Osteoblast (primary cell): ENCODE measurements around the gene EML4. TPM values are rescaled to one million over a fixed set of nuclear protein-coding genes. Genes with fewer than 3 reads are reported as not detected.

Experiments
- DNase-seq: peaks from one replicate; pipeline ENCODE4 v3.0.0; 2011; ENCODE audit warnings: low spot score, mixed read lengths; ENCODE audit not compliant: insufficient read length; ENCODE audit errors: missing footprints
- H2AFZ ChIP-seq: 2 replicates; pipeline ENCODE4 v1.6.0; 2011; ENCODE audit warnings: mild to moderate bottlenecking, low read length
- H3K27ac ChIP-seq: 2 replicates; pipeline ENCODE4 v1.5.1; 2011; ENCODE audit warnings: mild to moderate bottlenecking, low read depth, low read length, moderate library complexity
- H3K27me3 ChIP-seq: 2 replicates; pipeline ENCODE4 v1.6.0; 2012; ENCODE audit warnings: mild to moderate bottlenecking, control low read depth, inconsistent platforms, low read length, moderate library complexity; ENCODE audit not compliant: insufficient read depth
- H3K36me3 ChIP-seq: 2 replicates; pipeline ENCODE4 v1.5.1; 2011; ENCODE audit warnings: mild to moderate bottlenecking, low read length, control low read depth, moderate library complexity; ENCODE audit not compliant: insufficient read depth
- H3K4me1 ChIP-seq: 2 replicates; pipeline ENCODE4 v1.5.1; 2011; ENCODE audit warnings: mild to moderate bottlenecking, low read length, control low read depth, moderate library complexity; ENCODE audit not compliant: insufficient read depth
- H3K4me2 ChIP-seq: 2 replicates; pipeline ENCODE4 v1.6.0; 2011; ENCODE audit warnings: mild to moderate bottlenecking, low read length; ENCODE audit not compliant: insufficient read depth
- H3K4me3 ChIP-seq: fragments of 200-600 bp; sonication (generic); 3 replicates; pipeline ENCODE4 v1.5.1; 2012; ENCODE audit warnings: mild to moderate bottlenecking, low read length, inconsistent platforms; ENCODE audit not compliant: insufficient read depth
- H3K79me2 ChIP-seq: 2 replicates; pipeline ENCODE4 v1.6.0; 2012; ENCODE audit warnings: mild to moderate bottlenecking, low read length, control low read depth, inconsistent platforms; ENCODE audit not compliant: insufficient read depth
- H3K9me3 ChIP-seq: 2 replicates; pipeline ENCODE4 v1.5.1; 2011; ENCODE audit warnings: low read depth, low read length, control low read depth
- H4K20me1 ChIP-seq: 2 replicates; pipeline ENCODE4 v1.6.0; 2012; ENCODE audit warnings: mild to moderate bottlenecking, low read length, control low read depth; ENCODE audit not compliant: insufficient read depth
- CTCF ChIP-seq: IDR thresholded peaks from 2 replicates; pipeline ENCODE4 v1.5.1; 2011; ENCODE audit warnings: mild to moderate bottlenecking, low read depth, low read length, moderate library complexity; ENCODE audit errors: extremely low read depth
- total RNA-seq: library from RNA; depleted of rRNA; stranded (reverse); fragments of >200 nt; gene quantifications from 2 replicates; pipeline ENCODE4 v1.2.3, GENCODE V29; 2012

The EML4 gene
- total RNA-seq, 1 donor = 91.9 TPM

DNA sequence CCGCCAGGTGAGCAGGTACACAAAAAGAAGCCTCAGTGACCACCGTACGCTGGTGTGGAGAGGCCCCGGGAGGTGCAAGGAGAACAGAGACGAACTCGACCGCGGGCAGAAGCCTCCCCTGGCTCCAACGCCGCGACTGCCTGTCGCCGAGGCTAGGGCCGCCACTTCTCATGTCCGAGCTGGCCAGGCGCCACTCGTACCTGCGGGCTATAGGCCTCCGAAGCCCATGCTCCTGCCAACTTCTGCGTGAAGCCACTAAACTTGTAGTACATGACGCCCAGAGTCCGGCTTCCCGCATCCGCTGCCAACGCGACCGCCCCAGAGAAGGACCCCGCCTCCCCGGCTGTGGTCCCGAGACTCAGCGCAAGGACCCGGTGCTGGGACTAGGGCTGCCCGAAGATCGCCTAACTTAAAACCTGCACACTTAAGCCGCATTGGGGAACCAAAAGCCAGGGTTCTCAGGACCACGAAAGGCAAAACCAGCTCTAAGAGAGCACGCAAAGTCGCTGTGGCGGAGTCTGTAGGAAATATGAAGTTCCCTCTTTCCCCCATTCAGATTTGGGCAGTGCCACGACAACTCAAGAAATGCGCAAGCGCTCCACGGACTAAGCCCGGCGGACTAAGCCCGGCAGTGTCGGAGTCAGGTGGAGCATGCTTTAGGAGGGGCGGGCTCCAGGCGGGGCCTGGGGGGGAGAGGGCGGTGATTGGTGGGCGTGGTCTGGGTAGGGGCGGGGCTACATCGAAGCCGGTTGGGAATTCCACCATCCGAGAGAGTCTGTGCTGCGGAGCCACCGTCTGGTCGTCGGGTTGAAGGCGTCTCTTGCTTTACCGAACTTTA, 192.0 kb downstream of the EML4 start, which contains the start of gene COX7A2L:
Gene COX7A2L, minus strand, starts transcription at position 328 of the 838 bp plus-strand sequence. Its CDS starts 56 bp downstream, at position 272.
- H3K79me2 ChIP-seq = peaks cover 50% of the 10 kb centered on the region
- H3K36me3 ChIP-seq = no peaks in the 10 kb centered on the region
- peaks cover 5% of the 10 kb centered on the region for H3K27me3 ChIP-seq
- peaks cover 29% of the 10 kb centered on the region for H4K20me1 ChIP-seq
- peak within 1 kb of the TSS; percentile 87 for H2AFZ ChIP-seq
- H3K27ac ChIP-seq = peak within 1 kb of the TSS; percentile 97
- H3K9me3 ChIP-seq = no peaks in the 10 kb centered on the region
- H3K4me2 ChIP-seq = peak within 1 kb of the TSS; percentile 97
- DNase-seq = peak; percentile 95
- peak within 1 kb of the TSS; percentile 91 for H3K4me3 ChIP-seq
- peak; percentile 36 for TF ChIP-seq CTCF
- H3K4me1 ChIP-seq = peaks cover 18% of the 10 kb centered on the region

GRCh38 chr2:42361728-42362283, 192.7 kb downstream of the EML4 start:
- no peak for TF ChIP-seq CTCF
- no peak overlapping the region for H3K27ac ChIP-seq
- no peaks in the 10 kb centered on the region for H3K36me3 ChIP-seq

GRCh38 chr2:42363413-42363812, 194.3 kb downstream of the EML4 start:
- no peak overlapping the region for H2AFZ ChIP-seq
- H3K4me1 ChIP-seq = peaks cover 25% of the 10 kb centered on the region
- H3K27me3 ChIP-seq = peaks cover 15% of the 10 kb centered on the region
- H3K27ac ChIP-seq = no peak overlapping the region
- H3K4me2 ChIP-seq = no peak overlapping the region
- H3K36me3 ChIP-seq = no peaks in the 10 kb centered on the region
- peaks cover 27% of the 10 kb centered on the region for H3K79me2 ChIP-seq
- no peaks in the 10 kb centered on the region for H3K9me3 ChIP-seq
- no peak overlapping the region for H3K4me3 ChIP-seq
- DNase-seq = peak; percentile 30
- no peak for TF ChIP-seq CTCF
- peaks cover 14% of the 10 kb centered on the region for H4K20me1 ChIP-seq

More at GRCh38 chr2:42361728-42362283, 192.7 kb downstream of the EML4 start:
- Histone ChIP-seq H3K27me3 (peaks cover 6% of the 10 kb centered on the region), H3K4me1 (peaks cover 18% of the 10 kb centered on the region), H4K20me1 (peaks cover 25% of the 10 kb centered on the region), H2AFZ (peak overlapping the region; percentile 86), H3K4me3 (peak overlapping the region; percentile 57), H3K9me3 (no peaks in the 10 kb centered on the region), H3K79me2 (peaks cover 43% of the 10 kb centered on the region), H3K4me2 (peak overlapping the region; percentile 97)
- no peak for DNase-seq

DNA sequence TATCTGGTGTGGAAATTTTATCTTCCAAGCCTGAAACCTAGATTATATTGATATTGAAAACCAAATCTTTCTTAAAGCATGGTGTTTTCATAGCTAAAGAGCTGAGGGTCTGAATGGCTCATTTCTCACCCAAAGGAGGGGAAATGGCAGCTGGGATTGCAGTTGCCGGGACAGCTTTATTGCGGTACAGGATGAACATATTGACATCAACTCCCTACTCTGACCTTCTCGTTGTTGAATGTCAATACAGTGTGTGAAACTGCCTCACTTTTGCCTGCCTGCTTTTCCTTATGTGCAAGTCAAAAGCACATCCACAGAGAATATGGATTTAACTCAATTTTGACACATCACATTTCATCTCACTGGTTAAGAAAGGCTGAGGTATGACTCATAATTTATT, 195.5 kb downstream of the EML4 start:
- TF ChIP-seq CTCF = no peak
- no peak overlapping the region for H3K4me3 ChIP-seq

More for the DNA sequence above, 195.5 kb downstream of the EML4 start:
- no peaks in the 10 kb centered on the region for H3K36me3 ChIP-seq
- peaks cover 14% of the 10 kb centered on the region for H3K79me2 ChIP-seq
- H3K27me3 ChIP-seq = peaks cover 15% of the 10 kb centered on the region
- H3K4me2 ChIP-seq = no peak overlapping the region
- no peaks in the 10 kb centered on the region for H3K9me3 ChIP-seq
- H4K20me1 ChIP-seq = peaks cover 3% of the 10 kb centered on the region
- DNase-seq = no peak
- H3K4me1 ChIP-seq = peaks cover 17% of the 10 kb centered on the region
- H3K27ac ChIP-seq = no peak overlapping the region
- H2AFZ ChIP-seq = no peak overlapping the region
